Naive thymus-derived CD4-positive, alpha-beta T cell (primary cell): ENCODE results near the gene RNF157. TPM values are rescaled to one million over a fixed set of nuclear protein-coding genes. Genes with fewer than 3 reads are reported as not detected.

Experiments
- ATAC-seq: fragments of 150-1000 bp; cut with Tn5 transposase; 2 replicates; pipeline ENCODE4 v1.10.0; 2021; ENCODE audit warnings: mild to moderate bottlenecking, moderate library complexity
- CTCF ChIA-PET: fragments of 350-600 bp; sonication (Branson Sonifier 250); formaldehyde crosslinking; loops from one replicate; lab custom pipeline; 2021; ENCODE audit warnings: antibody characterized with exemption; lab: Charles Lee
- POLR2A ChIA-PET: fragments of 350-600 bp; sonication (Branson Sonifier 250); formaldehyde crosslinking; loops from one replicate; lab custom pipeline; 2021; ENCODE audit warnings: antibody characterized with exemption, inconsistent platforms; lab: Charles Lee
- DNase-seq, 9 donors: peaks; one replicate each; pipeline versions ENCODE4 v3.0.0 to v3.0.0-alpha.2; 2020 to 2022; ENCODE audit warnings: mixed read lengths in 1 of 9
- H3K27ac ChIP-seq: one replicate; pipeline ENCODE4 v1.7.0; 2013; ENCODE audit warnings: mild to moderate bottlenecking, low read depth, low read length, moderate library complexity
- H3K27me3 ChIP-seq, 2 donors: one replicate each; pipeline ENCODE4 v1.7.0; 2013; ENCODE audit warnings: low read length in 2 of 2, mild to moderate bottlenecking in 2 of 2, moderate library complexity in 2 of 2; ENCODE audit not compliant: control insufficient read depth in 2 of 2, insufficient read depth in 2 of 2
- H3K36me3 ChIP-seq, 3 experiments: 1 replicate in 2 of 3; 2 replicates in 1 of 3; pipeline ENCODE4 v1.7.0; 2013; ENCODE audit warnings: low read length in 3 of 3, mild to moderate bottlenecking in 3 of 3, moderate library complexity in 1 of 3; ENCODE audit not compliant: insufficient read depth in 3 of 3, control insufficient read depth in 2 of 3
- H3K4me1 ChIP-seq, 2 donors: one replicate each; pipeline ENCODE4 v1.7.0; 2013; ENCODE audit warnings: low read length in 2 of 2, mild to moderate bottlenecking in 2 of 2, moderate library complexity in 1 of 2; ENCODE audit not compliant: control insufficient read depth in 2 of 2, insufficient read depth in 2 of 2
- H3K4me3 ChIP-seq: 2 replicates; pipeline ENCODE4 v1.7.0; 2013; ENCODE audit warnings: mild to moderate bottlenecking, low read length
- H3K9me3 ChIP-seq, 3 experiments: 1 replicate in 2 of 3; 2 replicates in 1 of 3; pipeline ENCODE4 v1.7.0; 2013; ENCODE audit warnings: low read length in 3 of 3; ENCODE audit not compliant: control insufficient read depth in 2 of 3
- H3K27ac Mint-ChIP-seq, 9 donors: one replicate each; pipeline ENCODE4 v1.8.0; 2020 to 2022; ENCODE audit warnings: mixed read lengths in 9 of 9, mild to moderate bottlenecking in 8 of 9, moderate library complexity in 5 of 9, inconsistent platforms in 2 of 9
- H3K27me3 Mint-ChIP-seq, 5 donors: one replicate each; pipeline ENCODE4 v1.8.0; 2021 to 2022; ENCODE audit warnings: mixed read lengths in 5 of 5, mild to moderate bottlenecking in 1 of 5
- H3K36me3 Mint-ChIP-seq, 5 donors: one replicate each; pipeline ENCODE4 v1.8.0; 2020 to 2022; ENCODE audit warnings: mixed read lengths in 5 of 5, mild to moderate bottlenecking in 3 of 5, inconsistent platforms in 1 of 5
- H3K4me1 Mint-ChIP-seq, 7 donors: one replicate each; pipeline ENCODE4 v1.8.0; 2020 to 2022; ENCODE audit warnings: mixed read lengths in 7 of 7, mild to moderate bottlenecking in 3 of 7, inconsistent platforms in 1 of 7
- H3K4me3 Mint-ChIP-seq, 10 donors: one replicate each; pipeline ENCODE4 v1.8.0; 2020 to 2022; ENCODE audit warnings: mild to moderate bottlenecking in 10 of 10, mixed read lengths in 10 of 10, moderate library complexity in 6 of 10, inconsistent platforms in 2 of 10
- H3K9me3 Mint-ChIP-seq, 11 donors: one replicate each; pipeline ENCODE4 v1.8.0; 2020 to 2022; ENCODE audit warnings: mixed read lengths in 11 of 11, mild to moderate bottlenecking in 4 of 11, inconsistent platforms in 1 of 11, moderate library complexity in 1 of 11
- intact Hi-C, 2 donors: fragments of 100-400 bp; cut with micrococcal nuclease; formaldehyde crosslinking; loops; one replicate each; pipeline ENCODE4 v1.15.1; 2023
- polyA plus RNA-seq, 2 donors: library from polyadenylated mRNA; unstranded; fragments of 300-500 nt; fragmentation: Illumina TruSeq; gene quantifications; one replicate each; pipeline ENCODE4 v1.2.3, GENCODE V29; 2021
- total RNA-seq, 6 experiments: library from RNA in 5 of 6; stranded (reverse) in 5 of 6; gene quantifications; 1 replicate in 5 of 6; 2 replicates in 1 of 6; pipeline ENCODE4 v1.2.3 and lab custom pipeline; 2021 to 2026

Gene RNF157
- total and polyA plus RNA-seq, 7 experiments from 2014 or later: 10.4 to 96.3 (median 50.6) TPM

GRCh38 chr17:76264425-76264754, 24.1 kb upstream of the RNF157 start:
- ChIA-PET CTCF (interaction anchor here (0.6 to 3.4 kb wide), 8 partner anchors 15 to 870 kb away, joined by 3 to 13 read pairs (median 4); partner anchors contain the start of gene CDK3), POLR2A (interaction anchor here (0.6 to 19.9 kb wide), 28 partner anchors 7 to 1694 kb away, joined by 3 to 375 read pairs (median 5); partner anchors contain the start of genes FOXJ1 and RNF157)
- Histone ChIP-seq H3K4me3 (peak overlapping the region; percentile 24), H3K27ac (peak overlapping the region; percentile 92), H3K4me1 (peaks cover 40 to 54% of the 10 kb centered on the region in 2 donors), H3K36me3 (peaks cover 0 to 24% (median 0%) of the 10 kb centered on the region in 3 experiments), H3K9me3 (no peaks in the 10 kb centered on the region), H3K27me3 (no peaks in the 10 kb centered on the region)
- Mint-ChIP-seq H3K27ac (peak overlapping the region; percentile 79 to 98 (median 88)), H3K27me3 (peaks cover 0 to 3% (median 0%) of the 10 kb centered on the region in 5 donors), H3K4me1 (peaks cover 41 to 70% (median 56%) of the 10 kb centered on the region in 7 donors), H3K9me3 (no peaks in the 10 kb centered on the region), H3K4me3 (peak overlapping the region; percentile 55 to 93 (median 78)), H3K36me3 (peaks cover 0 to 29% (median 9%) of the 10 kb centered on the region in 5 donors)
- intact Hi-C loops: loop anchor here (1.0 to 2.0 kb wide), 6 partner anchors 8 to 410 kb away; partner anchors contain the start of genes RNF157 (in 1 of the 2) and WBP2 (in 1 of the 2)
- ATAC-seq (no peak), DNase-seq (no peak)

- no peak for DNase-seq
Observed at GRCh38 chr17:76263896-76264295, 23.6 kb upstream of the RNF157 start.

GRCh38 chr17:76262732-76263344, 22.5 kb upstream of the RNF157 start:
- H3K27ac Mint-ChIP-seq: peak overlapping the region; percentile 76 to 98 (median 86)
- intact Hi-C loops: no loop called here
- peak overlapping the region; percentile 26 to 79 (median 69) for H3K4me3 Mint-ChIP-seq
- Histone ChIP-seq H3K27ac (peak overlapping the region; percentile 92), H3K9me3 (no peaks in the 10 kb centered on the region), H3K36me3 (peaks cover 0 to 14% (median 0%) of the 10 kb centered on the region in 3 experiments), H3K4me1 (peaks cover 25 to 39% of the 10 kb centered on the region in 2 donors), H3K27me3 (no peaks in the 10 kb centered on the region), H3K4me3 (no peak overlapping the region)
- CTCF ChIA-PET: interaction anchor here (0.6 to 3.4 kb wide), 5 partner anchors 11 to 137 kb away, joined by 3 to 13 read pairs (median 5); no protein-coding TSS in a partner anchor
- peaks cover 0 to 18% (median 2%) of the 10 kb centered on the region in 5 donors for H3K36me3 Mint-ChIP-seq
- no peak for ATAC-seq
- POLR2A ChIA-PET: interaction anchor here (0.6 to 19.9 kb wide), 14 partner anchors 6 to 140 kb away, joined by 3 to 375 read pairs (median 6); partner anchors contain the start of genes RNF157 and UBALD2
- no peaks in the 10 kb centered on the region for H3K27me3 Mint-ChIP-seq
- DNase-seq: peak in 1 of 9 donors; percentile 10
- H3K4me1 Mint-ChIP-seq: peaks cover 33 to 59% (median 46%) of the 10 kb centered on the region in 7 donors
- peaks cover 0 to 2% (median 0%) of the 10 kb centered on the region in 11 donors for H3K9me3 Mint-ChIP-seq

More at GRCh38 chr17:76263896-76264295, 23.6 kb upstream of the RNF157 start:
- no peaks in the 10 kb centered on the region for H3K27me3 ChIP-seq
- Mint-ChIP-seq H3K9me3 (no peaks in the 10 kb centered on the region), H3K27ac (peak overlapping the region; percentile 76 to 98 (median 92)), H3K36me3 (peaks cover 0 to 26% (median 7%) of the 10 kb centered on the region in 5 donors), H3K4me1 (peaks cover 37 to 67% (median 54%) of the 10 kb centered on the region in 7 donors), H3K4me3 (peak overlapping the region in 9 of 10 donors; percentile 0 to 93 (median 70)), H3K27me3 (peaks cover 0 to 3% (median 0%) of the 10 kb centered on the region in 5 donors)
- intact Hi-C loops: loop anchor here (1.0 to 2.0 kb wide), 6 partner anchors 8 to 409 kb away; partner anchors contain the start of genes RNF157 (in 1 of the 2) and WBP2 (in 1 of the 2)
- peak overlapping the region; percentile 92 for H3K27ac ChIP-seq
- no peak overlapping the region for H3K4me3 ChIP-seq
- no peaks in the 10 kb centered on the region for H3K9me3 ChIP-seq
- ATAC-seq: no peak
- ChIA-PET CTCF (interaction anchor here (0.6 to 3.4 kb wide), 6 partner anchors 16 to 264 kb away, joined by 3 to 13 read pairs (median 4); partner anchors contain the start of gene CDK3), POLR2A (interaction anchor here (0.6 to 19.9 kb wide), 19 partner anchors 7 to 137 kb away, joined by 3 to 375 read pairs (median 6); partner anchors contain the start of genes FOXJ1 and RNF157)
- peaks cover 35 to 49% of the 10 kb centered on the region in 2 donors for H3K4me1 ChIP-seq
- peaks cover 0 to 19% (median 0%) of the 10 kb centered on the region in 3 experiments for H3K36me3 ChIP-seq

- H3K4me3 ChIP-seq: no peak overlapping the region
- H3K27ac ChIP-seq: no peak overlapping the region
- Mint-ChIP-seq H3K4me3 (peak overlapping the region in 9 of 10 donors; percentile 9 to 79 (median 63)), H3K27me3 (no peaks in the 10 kb centered on the region), H3K4me1 (peaks cover 29 to 57% (median 48%) of the 10 kb centered on the region in 7 donors), H3K27ac (peak overlapping the region; percentile 75 to 98 (median 86)), H3K36me3 (peaks cover 0 to 12% (median 3%) of the 10 kb centered on the region in 5 donors), H3K9me3 (peaks cover 0 to 5% (median 3%) of the 10 kb centered on the region in 11 donors)
- CTCF ChIA-PET: interaction anchor here (0.7 to 1.6 kb wide), 5 partner anchors 12 to 146 kb away, joined by 3 to 5 read pairs (median 3); no protein-coding TSS in a partner anchor
- intact Hi-C loops: no loop called here
- H3K9me3 ChIP-seq: no peaks in the 10 kb centered on the region
- POLR2A ChIA-PET: interaction anchor here (0.8 to 19.9 kb wide), 10 partner anchors 5 to 138 kb away, joined by 3 to 375 read pairs (median 112); partner anchors contain the start of genes RNF157 and UBALD2
- H3K27me3 ChIP-seq: no peaks in the 10 kb centered on the region
- peaks cover 0 to 9% (median 0%) of the 10 kb centered on the region in 3 experiments for H3K36me3 ChIP-seq
- ATAC-seq (no peak), DNase-seq (peak in 1 of 9 donors; percentile 29)
- H3K4me1 ChIP-seq: peaks cover 14 to 33% of the 10 kb centered on the region in 2 donors
Observed at GRCh38 chr17:76261421-76262215, 21.3 kb upstream of the RNF157 start.

- Mint-ChIP-seq H3K9me3 (peaks cover 0 to 5% (median 3%) of the 10 kb centered on the region in 11 donors), H3K4me3 (no peak overlapping the region), H3K27me3 (no peaks in the 10 kb centered on the region), H3K4me1 (peaks cover 31 to 66% (median 57%) of the 10 kb centered on the region in 7 donors), H3K27ac (peak overlapping the region; percentile 18 to 97 (median 40)), H3K36me3 (peaks cover 0 to 11% (median 3%) of the 10 kb centered on the region in 5 donors)
- intact Hi-C loops: no loop called here
- Histone ChIP-seq H3K4me1 (peaks cover 21 to 41% of the 10 kb centered on the region in 2 donors), H3K36me3 (no peaks in the 10 kb centered on the region), H3K27me3 (no peaks in the 10 kb centered on the region), H3K27ac (no peak overlapping the region), H3K9me3 (no peaks in the 10 kb centered on the region), H3K4me3 (no peak overlapping the region)
- CTCF ChIA-PET: interaction anchor here (0.7 to 1.6 kb wide), 4 partner anchors 14 to 246 kb away, joined by 3 to 4 read pairs (median 3); no protein-coding TSS in a partner anchor
- no peak for ATAC-seq
- DNase-seq: no peak
- POLR2A ChIA-PET: interaction anchor here (1.2 to 19.9 kb wide), 5 partner anchors 8 to 82 kb away, joined by 3 to 375 read pairs (median 240); partner anchors contain the start of genes RNF157 and UBALD2
Observed at GRCh38 chr17:76260669-76261068, 20.4 kb upstream of the RNF157 start.
